H9 (cell line): ENCODE data around the gene DRD1. TPM values are rescaled to one million over a fixed set of nuclear protein-coding genes. Genes with fewer than 3 reads are reported as not detected.

ENCODE experiments used
- DNase-seq: peaks from one replicate; pipeline ENCODE4 v3.0.0-alpha.2; 2017
- H2AFZ ChIP-seq: one replicate; pipeline ENCODE4 v1.6.1; 2013; ENCODE audit warnings: mild to moderate bottlenecking, low read length, control low read depth, moderate library complexity
- H2AK5ac ChIP-seq: 2 replicates; pipeline ENCODE4 v1.6.1; 2013; ENCODE audit warnings: low read length, control low read depth, mixed read lengths; ENCODE audit not compliant: insufficient read length
- H2BK120ac ChIP-seq: one replicate; pipeline ENCODE4 v1.6.1; 2013; ENCODE audit warnings: low read depth, mild to moderate bottlenecking, low read length, control low read depth, inconsistent platforms; ENCODE audit not compliant: poor library complexity, severe bottlenecking
- H2BK12ac ChIP-seq: 2 replicates; pipeline ENCODE4 v1.6.1; 2013; ENCODE audit warnings: low read length, control low read depth, mixed read lengths, low read depth; ENCODE audit not compliant: insufficient read length
- H2BK15ac ChIP-seq: 2 replicates; pipeline ENCODE4 v1.6.1; 2013; ENCODE audit warnings: low read depth, low read length, control low read depth
- H2BK20ac ChIP-seq: one replicate; pipeline ENCODE4 v1.6.1; 2013; ENCODE audit warnings: low read depth, mild to moderate bottlenecking, low read length, control low read depth, inconsistent platforms; ENCODE audit not compliant: poor library complexity, severe bottlenecking
- H2BK5ac ChIP-seq: 2 replicates; pipeline ENCODE4 v1.6.1; 2013; ENCODE audit warnings: low read length, control low read depth, mixed read lengths; ENCODE audit not compliant: insufficient read length
- H3K14ac ChIP-seq: 2 replicates; pipeline ENCODE4 v1.6.1; 2013; ENCODE audit warnings: low read length, control low read depth; ENCODE audit not compliant: insufficient read depth
- H3K18ac ChIP-seq: 2 replicates; pipeline ENCODE4 v1.6.1; 2013; ENCODE audit warnings: low read depth, mild to moderate bottlenecking, mixed read lengths, low read length, control low read depth; ENCODE audit not compliant: insufficient read length
- H3K23ac ChIP-seq: 2 replicates; pipeline ENCODE4 v1.6.1; 2013; ENCODE audit warnings: low read length, control low read depth, mixed read lengths, low read depth; ENCODE audit not compliant: insufficient read length
- H3K23me2 ChIP-seq: 2 replicates; pipeline ENCODE4 v1.6.1; 2013; ENCODE audit warnings: low read depth, mild to moderate bottlenecking, mixed read lengths, low read length, control low read depth; ENCODE audit not compliant: insufficient read length, poor library complexity, severe bottlenecking
- H3K27ac ChIP-seq: 2 replicates; pipeline ENCODE4 v1.5.1; 2013; ENCODE audit warnings: low read length, control low read depth, mixed read lengths, low read depth; ENCODE audit not compliant: insufficient read length
- H3K27me3 ChIP-seq: 2 replicates; pipeline ENCODE4 v1.6.1; 2013; ENCODE audit warnings: low read length, control low read depth, inconsistent platforms; ENCODE audit not compliant: insufficient read depth
- H3K4ac ChIP-seq: 2 replicates; pipeline ENCODE4 v1.6.1; 2013; ENCODE audit warnings: low read depth, mild to moderate bottlenecking, control low read depth, inconsistent platforms, low read length, moderate library complexity
- H3K4me1 ChIP-seq: 2 replicates; pipeline ENCODE4 v1.6.1; 2013; ENCODE audit warnings: low read length, control low read depth, inconsistent platforms; ENCODE audit not compliant: insufficient read depth
- H3K4me2 ChIP-seq: 2 replicates; pipeline ENCODE4 v1.6.1; 2013; ENCODE audit warnings: low read length, control low read depth, mixed read lengths; ENCODE audit not compliant: insufficient read length, insufficient read depth
- H3K56ac ChIP-seq: 2 replicates; pipeline ENCODE4 v1.6.1; 2013; ENCODE audit warnings: low read depth, mild to moderate bottlenecking, mixed read lengths, low read length, control low read depth; ENCODE audit not compliant: insufficient read length
- H3K79me1 ChIP-seq: 2 replicates; pipeline ENCODE4 v1.6.1; 2013; ENCODE audit warnings: low read depth, mild to moderate bottlenecking, moderate library complexity, low read length, control low read depth, inconsistent platforms; ENCODE audit not compliant: insufficient read depth, poor library complexity, severe bottlenecking
- H3K79me2 ChIP-seq: 2 replicates; pipeline ENCODE4 v1.6.1; 2013; ENCODE audit warnings: low read length, control low read depth, inconsistent platforms; ENCODE audit not compliant: insufficient read depth
- H3K9ac ChIP-seq: 2 replicates; pipeline ENCODE4 v1.6.1; 2013; ENCODE audit warnings: low read length, control low read depth, mixed read lengths; ENCODE audit not compliant: insufficient read length; ENCODE audit errors: extremely low read depth
- H3K9me3 ChIP-seq: one replicate; pipeline ENCODE4 v1.6.1; 2013; ENCODE audit warnings: low read depth, low read length, inconsistent platforms; ENCODE audit not compliant: control insufficient read depth
- H3T11ph ChIP-seq: one replicate; pipeline ENCODE4 v1.6.1; 2013; ENCODE audit warnings: mild to moderate bottlenecking, low read length, control low read depth, inconsistent platforms
- H4K20me1 ChIP-seq: one replicate; pipeline ENCODE4 v1.6.1; 2013; ENCODE audit not compliant: control insufficient read depth, insufficient read length, insufficient read depth
- H4K5ac ChIP-seq: 2 replicates; pipeline ENCODE4 v1.6.1; 2013; ENCODE audit warnings: low read depth, mild to moderate bottlenecking, mixed read lengths, low read length, control low read depth; ENCODE audit not compliant: insufficient read length
- H4K8ac ChIP-seq: replicated peaks from 2 replicates; pipeline ENCODE4 v1.6.1; 2013; ENCODE audit warnings: low read length, control low read depth, mixed read lengths, low read depth; ENCODE audit not compliant: insufficient read length
- H4K91ac ChIP-seq: 2 replicates; pipeline ENCODE4 v1.6.1; 2013; ENCODE audit warnings: low read depth, mild to moderate bottlenecking, moderate library complexity, mixed read lengths, low read length, control low read depth; ENCODE audit not compliant: insufficient read length
- H3K27ac Mint-ChIP-seq, 3 experiments: 2 replicates in 2 of 3; 3 replicates in 1 of 3; pipeline ENCODE4 v1.8.0; 2020 to 2021; ENCODE audit warnings: mixed read lengths in 3 of 3, mild to moderate bottlenecking in 1 of 3, moderate library complexity in 1 of 3
- H3K27me3 Mint-ChIP-seq: 2 replicates; pipeline ENCODE4 v1.8.0; 2021; ENCODE audit warnings: low read depth, mild to moderate bottlenecking, moderate library complexity, mixed read lengths
- H3K36me3 Mint-ChIP-seq, 3 experiments: 2 replicates in 2 of 3; 3 replicates in 1 of 3; pipeline ENCODE4 v1.8.0; 2020 to 2021; ENCODE audit warnings: low read depth in 3 of 3, mixed read lengths in 3 of 3; ENCODE audit not compliant: insufficient read depth in 1 of 3
- H3K4me1 Mint-ChIP-seq, 2 experiments: 2 replicates each; pipeline ENCODE4 v1.8.0; 2020; ENCODE audit warnings: mixed read lengths in 2 of 2
- H3K4me3 Mint-ChIP-seq, 2 experiments: 2 replicates in 1 of 2; 3 replicates in 1 of 2; pipeline ENCODE4 v1.8.0; 2020 to 2021; ENCODE audit warnings: mild to moderate bottlenecking in 2 of 2, mixed read lengths in 2 of 2, moderate library complexity in 1 of 2
- H3K9me3 Mint-ChIP-seq, 2 experiments: 2 replicates in 1 of 2; 3 replicates in 1 of 2; pipeline ENCODE4 v1.8.0; 2020; ENCODE audit warnings: mild to moderate bottlenecking in 2 of 2, mixed read lengths in 2 of 2, moderate library complexity in 1 of 2
- WGBS: extraction: QIAGEN DNeasy Blood & Tissue Kit; methylation state at CpG from one replicate; pipeline ENCODE4 v1.1.7; 2013; ENCODE audit warnings: missing lambda C conversion rate, low lambda C conversion rate, mixed read lengths; ENCODE audit not compliant: insufficient read length; ENCODE audit errors: extremely low coverage; 5-methylcytosine and 5-hydroxymethylcytosine counted together
- total RNA-seq: library from RNA; stranded (reverse); gene quantifications from 2 replicates; pipeline ENCODE4 v1.2.1, GENCODE V29; 2021
- TF ChIP-seq, protein P1 (sequence below): fragments of 200-600 bp; sonication (generic); conservative IDR thresholded peaks from 3 replicates; pipeline ENCODE4 v1.8.0; 2021; ENCODE audit warnings: antibody characterized with exemption, mild to moderate bottlenecking

The DRD1 gene
- total RNA-seq, 1 experiment from 2014 or later, result not detected

DNA sequence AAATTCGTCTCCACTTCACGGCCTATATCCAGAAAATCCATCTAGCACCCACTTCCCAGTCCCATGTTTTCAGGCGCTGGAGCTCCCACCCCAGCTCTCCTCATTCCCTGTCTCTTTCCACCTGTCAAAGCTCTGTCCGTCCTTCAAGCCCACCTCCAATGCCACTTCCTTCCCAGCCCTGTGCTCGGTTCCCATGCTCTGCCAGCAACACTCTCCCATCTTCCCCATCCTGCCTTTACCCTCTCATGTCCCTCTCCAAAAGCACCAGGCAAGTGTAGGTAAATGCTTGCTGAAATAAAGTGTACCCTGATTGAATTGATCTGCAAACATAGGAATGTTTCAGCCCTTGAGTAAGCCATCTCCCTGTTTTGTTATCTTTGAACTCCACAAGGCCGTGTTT is 9.2 kb downstream of the DRD1 start:
- Histone ChIP-seq H3K9ac (no peak overlapping the region), H3K9me3 (no peaks in the 10 kb centered on the region), H2BK12ac (no peak overlapping the region), H3K4ac (no peak overlapping the region), H4K8ac (no peak overlapping the region), H3K4me2 (peak overlapping the region; percentile 30), H4K5ac (no peak overlapping the region), H3K23ac (no peak overlapping the region), H3K27me3 (no peaks in the 10 kb centered on the region), H3K79me1 (no peaks in the 10 kb centered on the region), H3K14ac (no peak overlapping the region), H2BK20ac (no peak overlapping the region), H2BK120ac (no peak overlapping the region), H2BK5ac (no peak overlapping the region), H3K27ac (no peak overlapping the region), H2AFZ (no peak overlapping the region), H4K20me1 (no peaks in the 10 kb centered on the region), H3K4me1 (peaks cover 8% of the 10 kb centered on the region; the same call in 1 of the 2 replicates), H3K23me2 (no peaks in the 10 kb centered on the region), H3K79me2 (no peaks in the 10 kb centered on the region; the same call in 1 of the 2 replicates), H3T11ph (no peak overlapping the region), H2AK5ac (no peak overlapping the region), H3K56ac (no peak overlapping the region), H2BK15ac (no peak overlapping the region), H4K91ac (no peak overlapping the region), H3K18ac (no peak overlapping the region)
- H3K9me3 Mint-ChIP-seq, result no peaks in the 10 kb centered on the region; a peak in 2 of 5 replicates
- peaks cover 30 to 34% of the 10 kb centered on the region in 2 experiments for H3K4me1 Mint-ChIP-seq
- peak overlapping the region in 1 of 2 experiments; percentile 0; a peak in 1 of 5 replicates for H3K4me3 Mint-ChIP-seq
- no peaks in the 10 kb centered on the region for H3K36me3 Mint-ChIP-seq
- TF ChIP-seq, protein P1, sequence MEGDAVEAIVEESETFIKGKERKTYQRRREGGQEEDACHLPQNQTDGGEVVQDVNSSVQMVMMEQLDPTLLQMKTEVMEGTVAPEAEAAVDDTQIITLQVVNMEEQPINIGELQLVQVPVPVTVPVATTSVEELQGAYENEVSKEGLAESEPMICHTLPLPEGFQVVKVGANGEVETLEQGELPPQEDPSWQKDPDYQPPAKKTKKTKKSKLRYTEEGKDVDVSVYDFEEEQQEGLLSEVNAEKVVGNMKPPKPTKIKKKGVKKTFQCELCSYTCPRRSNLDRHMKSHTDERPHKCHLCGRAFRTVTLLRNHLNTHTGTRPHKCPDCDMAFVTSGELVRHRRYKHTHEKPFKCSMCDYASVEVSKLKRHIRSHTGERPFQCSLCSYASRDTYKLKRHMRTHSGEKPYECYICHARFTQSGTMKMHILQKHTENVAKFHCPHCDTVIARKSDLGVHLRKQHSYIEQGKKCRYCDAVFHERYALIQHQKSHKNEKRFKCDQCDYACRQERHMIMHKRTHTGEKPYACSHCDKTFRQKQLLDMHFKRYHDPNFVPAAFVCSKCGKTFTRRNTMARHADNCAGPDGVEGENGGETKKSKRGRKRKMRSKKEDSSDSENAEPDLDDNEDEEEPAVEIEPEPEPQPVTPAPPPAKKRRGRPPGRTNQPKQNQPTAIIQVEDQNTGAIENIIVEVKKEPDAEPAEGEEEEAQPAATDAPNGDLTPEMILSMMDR, result no peak
- no CpG with 5 or more reads among the region's 6 CpGs for WGBS
- peak; percentile 43 for DNase-seq
- H3K27ac Mint-ChIP-seq, result peak overlapping the region; percentile 0 to 8 (median 6); a peak in 1 of 7 replicates
- H3K27me3 Mint-ChIP-seq, result no peaks in the 10 kb centered on the region
